Thyroid gland (tissue), 4 donors: ENCODE results near the gene ACACA. TPM values are rescaled to one million over a fixed set of nuclear protein-coding genes. Genes with fewer than 3 reads are reported as not detected.

ENCODE experiments used
- DNase-seq, 2 donors: peaks; one replicate each; pipeline ENCODE4 v3.0.0-alpha.2; 2019
- H3K27ac ChIP-seq, 3 donors: fragments of 200-600 bp; sonication (generic); 1 replicate in 2 of 3; 2 replicates in 1 of 3; pipeline ENCODE4 v1.5.1; 2016 to 2019; ENCODE audit warnings: mild to moderate bottlenecking in 1 of 3, moderate library complexity in 1 of 3
- H3K27me3 ChIP-seq: fragments of 200-600 bp; sonication (generic); one replicate; pipeline ENCODE4 v1.5.1; 2019
- H3K36me3 ChIP-seq, 2 donors: fragments of 200-600 bp; sonication (generic); one replicate each; pipeline ENCODE4 v1.5.1; 2016 to 2019
- H3K4me1 ChIP-seq, 2 donors: fragments of 200-600 bp; sonication (generic); one replicate each; pipeline ENCODE4 v1.5.1; 2017 to 2019
- H3K4me3 ChIP-seq, 3 donors: fragments of 200-600 bp; sonication (generic); replicated peaks in 1 of 3; 1 replicate in 2 of 3; 2 replicates in 1 of 3; pipeline ENCODE4 v1.5.1; 2016; ENCODE audit warnings: mild to moderate bottlenecking in 1 of 3
- H3K9me3 ChIP-seq: fragments of 200-600 bp; sonication (generic); one replicate; pipeline ENCODE4 v1.5.1; 2017
- CTCF ChIP-seq, 6 experiments: fragments of 200-600 bp in 3 of 6; fragments of 450-650 bp in 3 of 6; sonication (generic) in 3 of 6; IDR thresholded peaks; one replicate each; pipeline ENCODE4 v1.5.1; 2016 to 2019; ENCODE audit warnings: antibody characterized with exemption in 6 of 6, mild to moderate bottlenecking in 2 of 6, inconsistent platforms in 1 of 6, moderate library complexity in 1 of 6
- POLR2A ChIP-seq, 2 donors: fragments of 450-650 bp; IDR thresholded peaks; one replicate each; pipeline ENCODE4 v1.6.1; 2017; ENCODE audit warnings: antibody characterized with exemption in 2 of 2, mild to moderate bottlenecking in 2 of 2, moderate library complexity in 1 of 2
- WGBS, 2 donors: methylation state at CpG; one replicate each; pipeline ENCODE4 v1.1.5; 2017; 5-methylcytosine and 5-hydroxymethylcytosine counted together
- intact Hi-C: fragments of 100-400 bp; cut with DNase I; formaldehyde crosslinking; loops from one replicate; pipeline ENCODE4 v1.15.1; 2023
- total RNA-seq, 4 donors: library from RNA; depleted of rRNA; stranded (reverse); fragments of >200 nt; gene quantifications; one replicate each; pipeline ENCODE4 v1.2.3, GENCODE V29; 2016

ACACA gene
- total RNA-seq, 4 donors from 2014 or later: 27.2 to 55.7 (median 38.4) TPM

- TF ChIP-seq POLR2A (IDR thresholded peaks at IDR 0.05): no peak
- TF ChIP-seq CTCF (IDR thresholded peaks at IDR 0.05): no peak
- no peaks in the 10 kb centered on the region for H3K27me3 ChIP-seq
- intact Hi-C loops: no loop called here
- no peak for DNase-seq
- H3K4me3 ChIP-seq: no peak overlapping the region
- H3K9me3 ChIP-seq: no peaks in the 10 kb centered on the region
- no peak overlapping the region for H3K27ac ChIP-seq
- H3K4me1 ChIP-seq: peaks cover 7 to 9% of the 10 kb centered on the region in 2 donors
- H3K36me3 ChIP-seq: no peaks in the 10 kb centered on the region
- WGBS, 2 donors: 95% methylated on average over 5 of the region's 5 CpGs
Measured at GRCh38 chr17:37158290-37158689, 248.3 kb downstream of the ACACA start.

GRCh38 chr17:37148156-37148555 lies 258.5 kb downstream of the ACACA start:
- Histone ChIP-seq H3K4me3 (no peak overlapping the region), H3K27me3 (no peaks in the 10 kb centered on the region), H3K27ac (no peak overlapping the region), H3K9me3 (no peaks in the 10 kb centered on the region), H3K36me3 (no peaks in the 10 kb centered on the region), H3K4me1 (peaks cover 0 to 14% of the 10 kb centered on the region in 2 donors)
- TF ChIP-seq POLR2A (IDR thresholded peaks at IDR 0.05) (no peak), CTCF (IDR thresholded peaks at IDR 0.05) (no peak)
- 64 to 72% methylated on average over 2 of the region's 2 CpGs for WGBS, 2 donors
- DNase-seq: no peak
- intact Hi-C loops: no loop called here

GRCh38 chr17:37147301-37147812 lies 259.3 kb downstream of the ACACA start:
- no peaks in the 10 kb centered on the region for H3K36me3 ChIP-seq
- H3K4me3 ChIP-seq: no peak overlapping the region
- H3K4me1 ChIP-seq: peaks cover 0 to 14% of the 10 kb centered on the region in 2 donors
- H3K27ac ChIP-seq: no peak overlapping the region
- no peaks in the 10 kb centered on the region for H3K27me3 ChIP-seq
- 65 to 70% methylated on average over 4 of the region's 4 CpGs for WGBS, 2 donors
- intact Hi-C loops: no loop called here
- H3K9me3 ChIP-seq: no peaks in the 10 kb centered on the region
- DNase-seq: no peak
- TF ChIP-seq POLR2A (IDR thresholded peaks at IDR 0.05) (no peak), CTCF (IDR thresholded peaks at IDR 0.05) (no peak)

GRCh38 chr17:37146086-37147064 lies 260.3 kb downstream of the ACACA start:
- H3K27me3 ChIP-seq: no peaks in the 10 kb centered on the region
- WGBS, 2 donors: 67 to 73% methylated on average over 8 of the region's 8 CpGs
- no peak for TF ChIP-seq POLR2A (IDR thresholded peaks at IDR 0.05)
- TF ChIP-seq CTCF (IDR thresholded peaks at IDR 0.05): no peak
- intact Hi-C loops: no loop called here
- H3K27ac ChIP-seq: no peak overlapping the region
- H3K4me3 ChIP-seq: no peak overlapping the region
- no peaks in the 10 kb centered on the region for H3K9me3 ChIP-seq
- peaks cover 0 to 14% of the 10 kb centered on the region in 2 donors for H3K4me1 ChIP-seq
- no peak for DNase-seq
- no peaks in the 10 kb centered on the region for H3K36me3 ChIP-seq
